Stimulated activated CD8-positive, alpha-beta memory T cell treated with anti-CD3 and anti-CD28 coated beads, Interleukin-2, amount 100 ng/mL, for 48 hours (primary cell): ENCODE results near the gene OR13A1.
"Not testable (repeated sequence)": the region's sequence is repeated elsewhere in the genome, so short reads cannot be mapped to it uniquely, and the experiment has no call there.

Experiments used
- DNase-seq, 2 donors: peaks; one replicate each; pipeline ENCODE4 v3.0.0-alpha.2; 2020; ENCODE audit warnings: low read depth in 2 of 2

Gene OR13A1

GRCh38 chr10:45315508-45315907 lies at the start of gene OR13A1:
TSS of gene OR13A1 (minus strand) at chr10:45315608. CDS start at chr10:45304422, 11,186 bp downstream.
- no peak for DNase-seq

GRCh38 chr10:45361983-45362799 lies 46.8 kb upstream of the OR13A1 start:
- DNase-seq, result not testable (repeated sequence)

GRCh38 chr10:45358961-45359360 lies 43.6 kb upstream of the OR13A1 start:
- not testable (repeated sequence) for DNase-seq

- no peak for DNase-seq
These were observed 40.1 kb upstream of the OR13A1 start for GRCh38 chr10:45355494-45355893.

GRCh38 chr10:45354261-45354660 lies 38.9 kb upstream of the OR13A1 start:
- DNase-seq, result no peak

GRCh38 chr10:45353186-45353585 lies 37.8 kb upstream of the OR13A1 start:
- DNase-seq, result no peak

- not testable (repeated sequence) for DNase-seq
These were observed 32.9 kb upstream of the OR13A1 start for GRCh38 chr10:45348196-45348765.

GRCh38 chr10:45347464-45347863 lies 32.1 kb upstream of the OR13A1 start:
- DNase-seq, result not testable (repeated sequence)

- not testable (repeated sequence) for DNase-seq
These were observed 31.4 kb upstream of the OR13A1 start for GRCh38 chr10:45346652-45347335.

GRCh38 chr10:45340420-45340819 lies 25.0 kb upstream of the OR13A1 start:
- not testable (repeated sequence) for DNase-seq

- DNase-seq, result no peak
These were observed 24.5 kb upstream of the OR13A1 start for GRCh38 chr10:45339894-45340293.

- DNase-seq, result not testable (repeated sequence)
These were observed 16.4 kb upstream of the OR13A1 start for GRCh38 chr10:45331824-45332223.

GRCh38 chr10:45326864-45327263 lies 11.5 kb upstream of the OR13A1 start:
- DNase-seq, result not testable (repeated sequence)

- no peak for DNase-seq
These were observed 9.7 kb upstream of the OR13A1 start for GRCh38 chr10:45325116-45325515.

- no peak for DNase-seq
These were observed 4.3 kb upstream of the OR13A1 start for GRCh38 chr10:45319702-45320101.

GRCh38 chr10:45313264-45313873 lies 2.0 kb downstream of the OR13A1 start:
- no peak for DNase-seq

GRCh38 chr10:45308707-45309106 lies 6.7 kb downstream of the OR13A1 start:
- no peak for DNase-seq

GRCh38 chr10:45302573-45302972 lies 12.8 kb downstream of the OR13A1 start:
- no peak for DNase-seq

- DNase-seq, result not testable (repeated sequence)
These were observed 17.0 kb downstream of the OR13A1 start for GRCh38 chr10:45298341-45298955.

GRCh38 chr10:45294681-45295080 lies 20.7 kb downstream of the OR13A1 start:
- DNase-seq, result no peak

- no peak for DNase-seq
These were observed 28.4 kb downstream of the OR13A1 start for GRCh38 chr10:45286980-45287379.

- no peak for DNase-seq
These were observed 33.3 kb downstream of the OR13A1 start for GRCh38 chr10:45282061-45282460.
